Measurements from ENCODE around the gene MAPKAPK5. TPM values are rescaled to one million over a fixed set of nuclear protein-coding genes. Genes with fewer than 3 reads are reported as not detected.
A peak's percentile ranks its signal among the peaks of the same experiment; 100 is the strongest.

MAPKAPK5 gene
- total RNA-seq, 6 donors from 2014 or later, result 27.2 to 60.8 (median 42.3) TPM

- H3K36me3 ChIP-seq, result peaks cover 0 to 15% (median 7%) of the 10 kb centered on the region in 4 donors
- 6 to 17% methylated on average over 6 to 19 of the region's 44 CpGs for WGBS, 2 donors
- H3K9me3 ChIP-seq, result no peaks in the 10 kb centered on the region
- peak overlapping the region; percentile 79 to 99 (median 84) for H3K4me3 ChIP-seq
- TF ChIP-seq POLR2AphosphoS5 (IDR thresholded peaks at IDR 0.05), result no peak
- no peak for TF ChIP-seq CTCF (IDR thresholded peaks at IDR 0.05)
- H3K27ac ChIP-seq, result peak overlapping the region; percentile 94 to 97 (median 96)
- ATAC-seq (ENCODE audit: low FRiP score in 2 of 2), result peak; percentile 3 to 34
- no peak for DNase-seq
- peaks cover 29 to 54% (median 36%) of the 10 kb centered on the region in 4 donors for H3K4me1 ChIP-seq
- H3K27me3 ChIP-seq, result no peaks in the 10 kb centered on the region
Observed at GRCh38 chr12:111842556-111843396, 748 bp downstream of the MAPKAPK5 start.

GRCh38 chr12:111846016-111846415, 4.0 kb downstream of the MAPKAPK5 start:
- Histone ChIP-seq H3K27me3 (no peaks in the 10 kb centered on the region), H3K4me3 (no peak overlapping the region), H3K4me1 (peaks cover 20 to 39% (median 21%) of the 10 kb centered on the region in 4 donors), H3K9me3 (no peaks in the 10 kb centered on the region), H3K27ac (no peak overlapping the region), H3K36me3 (peaks cover 0 to 12% (median 4%) of the 10 kb centered on the region in 4 donors)
- WGBS, 2 donors, result 73 to 90% methylated on average over 2 of the region's 2 CpGs
- ATAC-seq (ENCODE audit: low FRiP score in 2 of 2), result no peak
- TF ChIP-seq CTCF (IDR thresholded peaks at IDR 0.05), result no peak
- no peak for TF ChIP-seq EP300 (IDR thresholded peaks at IDR 0.05)
- no peak for TF ChIP-seq POLR2A (IDR thresholded peaks at IDR 0.05)
- TF ChIP-seq POLR2AphosphoS5 (IDR thresholded peaks at IDR 0.05), result no peak
- DNase-seq, result no peak

GRCh38 chr12:111850526-111850925, 8.5 kb downstream of the MAPKAPK5 start:
- ATAC-seq (ENCODE audit: low FRiP score in 2 of 2) (no peak), DNase-seq (no peak)
- Histone ChIP-seq H3K27me3 (no peaks in the 10 kb centered on the region), H3K36me3 (peaks cover 0 to 21% (median 4%) of the 10 kb centered on the region in 4 donors), H3K4me3 (no peak overlapping the region), H3K9me3 (no peaks in the 10 kb centered on the region), H3K4me1 (peaks cover 0 to 5% (median 0%) of the 10 kb centered on the region in 4 donors), H3K27ac (no peak overlapping the region)
- TF ChIP-seq EP300 (IDR thresholded peaks at IDR 0.05) (no peak), CTCF (IDR thresholded peaks at IDR 0.05) (no peak)
- WGBS, 2 donors, result 92 to 93% methylated on average over 2 of the region's 2 CpGs

- no peaks in the 10 kb centered on the region for H3K9me3 ChIP-seq
- H3K27ac ChIP-seq, result no peak overlapping the region
- no peaks in the 10 kb centered on the region for H3K27me3 ChIP-seq
- TF ChIP-seq POLR2A (IDR thresholded peaks at IDR 0.05) (no peak), POLR2AphosphoS5 (IDR thresholded peaks at IDR 0.05) (no peak), CTCF (IDR thresholded peaks at IDR 0.05) (no peak), EP300 (IDR thresholded peaks at IDR 0.05) (no peak)
- no peaks in the 10 kb centered on the region for H3K36me3 ChIP-seq
- ATAC-seq (ENCODE audit: low FRiP score in 2 of 2) (no peak), DNase-seq (no peak)
- H3K4me3 ChIP-seq, result no peak overlapping the region
- 96 to 100% methylated on average over 2 of the region's 2 CpGs for WGBS, 2 donors
- H3K4me1 ChIP-seq, result peaks cover 0 to 7% (median 3%) of the 10 kb centered on the region in 4 donors
Observed at GRCh38 chr12:111858186-111858585, 16.2 kb downstream of the MAPKAPK5 start.

GRCh38 chr12:111858778-111859177, 16.8 kb downstream of the MAPKAPK5 start:
- peaks cover 0 to 2% (median 0%) of the 10 kb centered on the region in 4 donors for H3K36me3 ChIP-seq
- H3K4me3 ChIP-seq, result no peak overlapping the region
- no peaks in the 10 kb centered on the region for H3K9me3 ChIP-seq
- 95 to 96% methylated on average over 7 of the region's 7 CpGs for WGBS, 2 donors
- ATAC-seq (ENCODE audit: low FRiP score in 2 of 2), result no peak
- no peak for DNase-seq
- H3K27ac ChIP-seq, result no peak overlapping the region
- H3K4me1 ChIP-seq, result peaks cover 0 to 7% (median 3%) of the 10 kb centered on the region in 4 donors
- TF ChIP-seq POLR2AphosphoS5 (IDR thresholded peaks at IDR 0.05) (no peak), POLR2A (IDR thresholded peaks at IDR 0.05) (no peak), EP300 (IDR thresholded peaks at IDR 0.05) (no peak), CTCF (IDR thresholded peaks at IDR 0.05) (no peak)
- H3K27me3 ChIP-seq, result no peaks in the 10 kb centered on the region
